ENCODE data around the gene PROS1. TPM values are rescaled to one million over a fixed set of nuclear protein-coding genes. Genes with fewer than 3 reads are reported as not detected.

PROS1 gene
- total RNA-seq: 51.0 and 68.5 TPM in 2 replicates
- polyA plus RNA-seq (2012): 44.5 TPM

DNA sequence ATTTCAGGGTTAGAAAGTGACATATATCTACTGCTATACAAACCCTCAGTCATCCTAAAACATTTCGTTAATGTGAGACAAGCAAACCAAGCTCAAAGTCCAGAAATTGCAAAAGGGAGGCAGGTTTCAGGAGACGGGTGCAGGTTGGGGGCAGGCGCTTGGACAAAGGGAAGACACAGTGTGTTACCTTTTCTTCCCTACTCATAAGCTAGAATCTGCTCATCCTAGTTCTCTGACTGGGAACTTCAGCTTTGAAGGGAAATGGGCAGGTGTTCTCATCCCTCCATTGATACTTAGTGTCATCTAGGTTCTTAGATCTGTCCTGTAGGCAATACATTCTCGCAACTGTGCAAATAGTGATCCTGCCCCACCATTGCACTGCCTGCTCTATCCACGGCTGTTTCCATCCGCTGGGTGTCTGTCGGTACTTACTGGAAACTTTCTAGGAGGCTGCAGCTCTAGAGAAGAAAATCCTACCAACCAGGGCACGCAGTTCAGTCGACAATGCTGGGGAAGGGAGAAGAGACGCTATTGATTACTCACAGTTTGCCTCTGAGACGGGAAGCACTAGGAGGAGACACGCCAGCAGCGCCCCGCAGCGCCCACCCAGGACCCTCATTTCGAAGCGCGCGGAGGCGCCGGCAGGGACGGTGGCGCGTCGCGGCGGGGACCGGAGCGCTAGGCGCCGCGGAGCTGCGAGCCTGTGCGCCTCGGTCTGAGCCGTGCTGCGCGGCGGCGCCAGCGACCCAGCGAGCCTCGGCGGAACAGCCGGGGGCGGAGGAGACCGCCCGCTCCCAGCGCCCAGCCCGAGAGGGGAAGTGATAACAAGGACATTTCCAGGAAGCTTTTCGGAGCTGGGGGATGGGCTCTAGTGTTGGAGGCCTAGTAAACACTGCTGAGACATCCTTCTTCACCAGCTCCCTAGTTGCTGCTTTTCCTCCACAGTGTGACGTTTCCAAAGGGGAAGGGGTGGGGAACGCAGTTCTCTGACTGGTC lies at the start of gene PROS1:
PROS1 (minus strand) TSS at position 766 of the 996 bp plus-strand sequence; CDS start at position 619, 147 bp downstream.
- DNase-seq (ENCODE audit: low read depth): peak; percentile 89

- DNase-seq (ENCODE audit: low read depth): no peak
Measured at GRCh38 chr3:94020293-94020692, 46.6 kb upstream of the PROS1 start.

DNA sequence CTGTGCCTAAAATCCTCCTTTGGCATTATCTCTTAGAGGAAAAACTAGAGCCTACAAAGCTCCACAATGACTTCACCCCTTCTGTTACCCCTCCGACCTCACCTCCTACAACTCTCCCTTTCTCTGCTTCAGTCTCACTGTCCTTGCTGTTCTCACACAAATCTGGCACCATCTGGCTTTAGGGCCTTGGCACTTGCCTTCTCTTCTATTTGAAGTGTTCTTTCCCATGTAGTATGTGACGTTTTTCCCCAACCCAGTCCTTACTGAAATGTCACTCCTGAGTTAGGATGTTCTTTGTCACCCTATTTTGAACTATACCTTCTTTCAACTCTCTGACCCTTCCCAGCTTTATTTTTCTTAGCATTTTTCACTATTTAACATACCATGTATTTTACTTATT lies 46.0 kb upstream of the PROS1 start:
- DNase-seq (ENCODE audit: low read depth): no peak

DNA sequence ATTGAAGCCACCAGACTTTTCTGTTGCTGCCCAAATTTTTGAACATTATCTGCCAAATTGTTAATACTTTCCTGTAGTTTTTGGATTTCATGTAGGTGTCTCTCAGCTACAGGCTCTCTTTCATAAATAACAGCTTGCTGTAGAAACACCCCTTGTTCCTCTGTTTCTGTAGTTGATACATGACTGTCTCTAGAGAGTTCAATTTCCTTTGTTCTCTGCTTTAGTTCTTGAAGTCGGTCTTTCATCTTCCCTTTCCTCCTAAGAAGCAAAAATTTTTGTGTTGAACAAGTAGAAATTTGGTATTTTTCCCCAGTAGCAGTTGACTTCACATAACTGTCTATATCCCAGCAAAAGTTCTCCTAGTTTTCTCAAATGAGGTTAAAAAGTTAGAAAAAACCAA lies 41.3 kb upstream of the PROS1 start:
- no peak for DNase-seq (ENCODE audit: low read depth)

DNA sequence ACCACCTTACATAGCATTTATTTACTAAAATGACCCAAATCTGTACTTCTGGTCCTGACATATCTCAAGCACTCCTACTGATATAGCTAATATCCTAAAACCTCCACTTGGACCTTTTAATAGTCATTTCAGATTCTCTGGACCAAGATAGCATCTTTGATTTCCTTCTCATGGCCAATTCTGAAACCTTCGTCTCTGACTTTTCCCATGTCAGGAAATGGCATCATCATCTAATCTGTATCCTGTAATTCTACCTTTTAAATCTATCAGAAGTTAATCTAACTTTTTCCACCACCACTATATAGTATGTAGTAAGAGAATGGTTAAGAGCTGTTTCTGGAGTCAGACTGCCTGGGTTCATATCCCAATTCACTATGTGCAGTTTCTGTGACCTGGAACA lies 38.5 kb upstream of the PROS1 start:
- DNase-seq (ENCODE audit: low read depth): no peak

- DNase-seq (ENCODE audit: low read depth): no peak
Measured at GRCh38 chr3:94011233-94011711, 37.6 kb upstream of the PROS1 start.

- no peak for DNase-seq (ENCODE audit: low read depth)
Measured at GRCh38 chr3:94009608-94010007, 35.9 kb upstream of the PROS1 start.

DNA sequence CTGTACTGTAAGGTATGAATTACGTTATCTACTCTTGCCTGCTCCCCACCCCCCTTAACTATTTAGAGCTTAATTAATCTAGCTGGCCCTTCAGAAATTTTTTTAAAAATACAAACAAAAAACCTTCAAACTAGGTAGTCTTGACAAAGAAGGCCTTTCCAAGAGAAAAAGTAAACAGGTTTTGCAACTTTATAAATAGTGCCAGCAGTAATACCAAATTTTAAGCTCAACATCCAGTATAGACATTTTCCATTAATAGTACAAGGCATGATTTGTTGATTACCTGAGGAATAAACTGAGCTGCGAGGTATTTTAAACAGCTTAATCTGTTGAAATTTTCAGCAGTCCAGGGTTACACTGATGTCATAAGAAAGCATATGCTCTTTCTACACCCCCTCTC lies 34.6 kb upstream of the PROS1 start:
- no peak for DNase-seq (ENCODE audit: low read depth)

- DNase-seq (ENCODE audit: low read depth): peak; percentile 59
Measured at GRCh38 chr3:94004301-94004910, 30.7 kb upstream of the PROS1 start.

- no peak for DNase-seq (ENCODE audit: low read depth)
Measured at GRCh38 chr3:94001827-94002495, 28.3 kb upstream of the PROS1 start.

DNA sequence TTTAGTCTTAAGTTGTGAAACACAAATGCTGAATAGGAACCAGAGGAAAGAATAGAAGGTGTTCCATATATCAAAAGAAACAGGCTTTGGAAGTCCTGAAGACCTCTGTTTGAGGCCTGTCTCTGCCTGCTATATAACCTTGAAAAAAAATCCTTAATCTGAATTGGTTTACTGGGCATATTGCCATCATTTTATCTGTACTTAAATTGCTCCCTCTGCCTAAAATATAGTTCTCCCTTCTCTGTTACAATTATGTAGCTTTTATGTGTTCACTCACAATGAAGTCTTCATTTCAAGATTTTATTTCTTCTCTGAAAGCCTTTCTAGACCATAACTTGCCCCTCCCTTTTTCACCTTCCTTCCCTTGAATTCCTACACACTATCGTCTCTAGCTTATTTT lies 27.5 kb upstream of the PROS1 start:
- DNase-seq (ENCODE audit: low read depth): no peak

DNA sequence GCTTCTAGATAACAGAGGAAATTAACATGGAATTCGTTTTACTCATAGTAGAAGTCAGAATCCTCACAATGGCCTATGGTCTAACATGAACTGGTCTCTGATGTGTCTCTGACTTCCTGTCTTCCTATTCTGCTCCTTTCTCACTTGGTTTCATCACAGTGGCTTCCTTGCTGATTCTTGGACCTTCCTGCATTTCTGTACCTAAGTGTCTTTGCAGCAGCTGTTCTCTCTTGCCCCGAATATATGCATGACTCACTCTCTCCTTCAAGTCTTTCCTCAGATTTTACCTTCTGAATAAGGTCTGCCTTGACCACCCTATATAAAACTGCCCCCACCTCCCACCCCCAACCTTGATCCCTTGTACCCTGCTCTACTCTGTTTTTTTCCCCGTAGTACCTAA lies 20.4 kb upstream of the PROS1 start:
- no peak for DNase-seq (ENCODE audit: low read depth)

DNA sequence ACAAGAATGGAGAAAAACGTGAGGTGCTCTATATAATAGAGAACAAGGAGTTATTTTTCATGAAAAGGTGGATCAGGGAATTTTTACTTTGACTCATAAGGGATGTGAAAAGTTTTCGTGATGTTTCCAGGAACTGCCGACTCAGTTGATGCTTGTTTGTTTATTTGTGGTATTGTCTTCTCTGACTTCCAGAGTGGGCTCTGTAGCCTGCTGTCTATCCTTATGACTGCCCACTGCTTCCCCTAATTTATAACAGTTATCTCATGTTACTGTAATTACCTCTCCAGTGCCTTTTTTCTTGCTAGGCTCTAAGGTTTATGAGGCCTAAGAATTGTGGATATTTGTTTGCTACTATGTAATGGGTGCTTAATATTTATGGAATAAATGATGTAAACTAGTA lies 18.5 kb upstream of the PROS1 start:
- no peak for DNase-seq (ENCODE audit: low read depth)

DNA sequence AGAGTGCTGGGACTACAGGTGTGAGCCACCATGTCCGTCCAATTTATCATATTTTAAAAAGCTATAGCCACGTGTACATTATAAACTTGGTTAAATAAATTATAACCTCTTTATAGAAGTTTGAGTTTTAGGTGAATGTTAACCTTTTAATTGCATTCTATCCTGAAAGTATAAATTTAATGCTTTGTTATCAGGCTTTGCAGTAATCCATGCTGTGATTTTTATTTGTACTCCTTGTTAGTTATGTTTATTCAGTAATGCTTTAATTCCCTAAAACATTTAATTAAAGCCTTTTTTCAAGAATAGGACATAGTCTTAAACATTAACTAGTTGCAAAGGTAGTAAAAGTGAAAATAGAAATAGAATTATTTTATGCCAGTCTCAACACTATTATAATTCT lies 17.9 kb upstream of the PROS1 start:
- no peak for DNase-seq (ENCODE audit: low read depth)

GRCh38 chr3:93989241-93989640 lies 15.5 kb upstream of the PROS1 start:
- peak; percentile 61 for DNase-seq (ENCODE audit: low read depth)

- DNase-seq (ENCODE audit: low read depth): no peak
Measured at GRCh38 chr3:93988764-93989163, 15.1 kb upstream of the PROS1 start.

DNA sequence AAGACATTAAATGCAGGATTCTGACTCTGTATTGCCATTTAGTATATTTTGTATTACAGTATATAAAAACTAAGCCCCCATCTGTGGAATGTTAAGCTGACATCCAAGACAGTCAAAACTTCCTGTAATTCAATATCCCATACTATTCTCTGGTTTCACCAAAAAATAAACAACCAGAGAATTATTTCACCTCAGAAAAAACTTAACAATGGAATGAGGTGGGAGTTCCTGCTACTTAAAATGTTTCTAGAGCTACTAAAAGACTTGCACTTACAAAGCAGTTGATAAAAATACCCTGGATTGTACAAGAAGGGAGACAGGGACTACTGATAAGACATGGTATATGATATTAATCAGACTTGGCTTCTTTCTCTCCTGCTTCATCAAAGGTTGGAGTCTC lies 14.6 kb upstream of the PROS1 start:
- DNase-seq (ENCODE audit: low read depth): peak; percentile 26

DNA sequence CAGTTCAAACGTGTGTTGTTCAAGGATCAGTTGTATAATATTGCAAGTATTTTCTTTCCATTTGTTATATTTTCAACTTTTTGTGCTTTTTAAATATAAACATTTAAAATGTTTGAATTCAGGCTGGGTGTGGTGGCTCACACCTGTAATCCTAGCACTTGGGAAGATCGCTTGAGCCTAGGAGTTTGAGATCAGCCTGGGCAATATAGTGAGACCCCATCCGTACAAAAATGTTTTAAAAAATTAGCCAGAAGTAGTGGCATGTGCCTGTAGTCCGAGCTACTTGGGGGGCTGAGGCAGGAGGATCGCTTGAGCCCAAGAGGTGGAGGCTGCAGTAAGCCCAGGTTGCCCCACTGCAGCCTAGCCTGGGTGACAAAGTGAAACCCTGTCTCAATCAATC lies 10.9 kb upstream of the PROS1 start:
- no peak for DNase-seq (ENCODE audit: low read depth)

GRCh38 chr3:93983408-93983807 lies 9.7 kb upstream of the PROS1 start:
- DNase-seq (ENCODE audit: low read depth): no peak

- DNase-seq (ENCODE audit: low read depth): no peak
Measured at GRCh38 chr3:93981649-93982048, 8.0 kb upstream of the PROS1 start.

GRCh38 chr3:93979850-93980676 lies 6.4 kb upstream of the PROS1 start, which contains the start of gene ARL13B:
Gene ARL13B (plus strand): TSS chr3:93980155. CDS start chr3:93980424, 269 bp downstream.
- DNase-seq (ENCODE audit: low read depth): peak; percentile 100

Data from myocyte (in vitro differentiated cells).